ENCODE measurements around the gene SRGAP1.

Gene SRGAP1

DNA sequence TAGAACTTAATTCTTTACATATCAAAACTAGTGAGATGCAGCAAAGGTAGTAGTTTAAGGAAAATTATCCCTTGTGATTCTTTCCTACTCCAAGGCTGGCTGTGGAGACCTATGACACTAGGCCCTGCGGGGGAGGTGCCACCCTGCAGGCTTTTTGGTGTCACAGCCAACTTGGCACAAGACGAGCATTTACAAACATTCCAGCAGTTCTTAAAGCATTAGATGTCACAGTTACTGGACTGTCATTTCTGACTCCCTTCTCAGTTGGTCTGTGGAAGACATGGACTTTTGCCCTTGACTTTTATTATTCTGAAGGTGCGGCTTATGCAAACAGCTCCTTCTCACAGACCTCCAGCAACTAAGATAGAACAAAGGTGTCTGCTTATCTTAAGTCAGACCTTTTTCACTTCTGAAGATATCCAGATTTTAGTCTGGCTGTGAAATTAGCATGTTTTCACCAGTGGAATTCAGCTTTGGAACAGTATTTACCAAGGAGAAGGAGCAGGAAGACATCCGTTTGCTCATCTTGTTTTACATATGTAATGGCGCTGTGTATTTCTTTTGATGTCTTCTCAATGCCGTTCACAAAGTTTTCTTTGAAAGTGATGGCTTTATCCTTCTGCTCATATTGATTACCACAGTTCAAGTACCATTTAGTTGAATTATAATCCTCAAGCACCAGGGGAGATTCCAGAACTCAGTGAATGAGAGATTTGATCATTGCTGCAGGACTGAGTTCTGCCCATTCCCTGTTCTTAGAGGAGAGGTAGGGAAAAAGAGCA, 17.9 kb downstream of the SRGAP1 start:
- H3K4me2 ChIP-seq (ENCODE audit: low read depth, low read length): no peak overlapping the region
- no peaks in the 10 kb centered on the region for H3F3A ChIP-seq (ENCODE audit: insufficient read depth, low read length)
- H3K4me1 ChIP-seq (ENCODE audit: low read length): no peaks in the 10 kb centered on the region
- no peaks in the 10 kb centered on the region for H3K27me3 ChIP-seq (replicated peaks; ENCODE audit: insufficient read depth, low read length)
- no peak overlapping the region for H3K27ac ChIP-seq (ENCODE audit: low read length)
- no peak overlapping the region for H2AFZ ChIP-seq (ENCODE audit: low read length)
- H3K4me3 ChIP-seq (ENCODE audit: low read length): no peak overlapping the region
- no peaks in the 10 kb centered on the region for H3K36me3 ChIP-seq (replicated peaks; ENCODE audit: insufficient read depth, low read length)
- H3K79me2 ChIP-seq (ENCODE audit: low read length): no peaks in the 10 kb centered on the region
- no peaks in the 10 kb centered on the region for H3K9me3 ChIP-seq (replicated peaks; ENCODE audit: insufficient read depth, low read length)
- no peak for DNase-seq
- H3K9me2 ChIP-seq (replicated peaks; ENCODE audit: insufficient read depth, low read length): no peaks in the 10 kb centered on the region
- H3K9ac ChIP-seq (ENCODE audit: low read length): no peak overlapping the region
- H4K20me1 ChIP-seq (ENCODE audit: insufficient read depth, low read length): no peaks in the 10 kb centered on the region
- TF ChIP-seq, protein P1, sequence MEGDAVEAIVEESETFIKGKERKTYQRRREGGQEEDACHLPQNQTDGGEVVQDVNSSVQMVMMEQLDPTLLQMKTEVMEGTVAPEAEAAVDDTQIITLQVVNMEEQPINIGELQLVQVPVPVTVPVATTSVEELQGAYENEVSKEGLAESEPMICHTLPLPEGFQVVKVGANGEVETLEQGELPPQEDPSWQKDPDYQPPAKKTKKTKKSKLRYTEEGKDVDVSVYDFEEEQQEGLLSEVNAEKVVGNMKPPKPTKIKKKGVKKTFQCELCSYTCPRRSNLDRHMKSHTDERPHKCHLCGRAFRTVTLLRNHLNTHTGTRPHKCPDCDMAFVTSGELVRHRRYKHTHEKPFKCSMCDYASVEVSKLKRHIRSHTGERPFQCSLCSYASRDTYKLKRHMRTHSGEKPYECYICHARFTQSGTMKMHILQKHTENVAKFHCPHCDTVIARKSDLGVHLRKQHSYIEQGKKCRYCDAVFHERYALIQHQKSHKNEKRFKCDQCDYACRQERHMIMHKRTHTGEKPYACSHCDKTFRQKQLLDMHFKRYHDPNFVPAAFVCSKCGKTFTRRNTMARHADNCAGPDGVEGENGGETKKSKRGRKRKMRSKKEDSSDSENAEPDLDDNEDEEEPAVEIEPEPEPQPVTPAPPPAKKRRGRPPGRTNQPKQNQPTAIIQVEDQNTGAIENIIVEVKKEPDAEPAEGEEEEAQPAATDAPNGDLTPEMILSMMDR (IDR thresholded peaks at IDR 0.05; ENCODE audit: low read length): no peak
- TF ChIP-seq EZH2phosphoT487 (IDR thresholded peaks at IDR 0.05; ENCODE audit: low read length) (no peak), EZH2 (optimal IDR thresholded peaks at IDR 0.05; ENCODE audit: low read depth, low read length) (no peak)

DNA sequence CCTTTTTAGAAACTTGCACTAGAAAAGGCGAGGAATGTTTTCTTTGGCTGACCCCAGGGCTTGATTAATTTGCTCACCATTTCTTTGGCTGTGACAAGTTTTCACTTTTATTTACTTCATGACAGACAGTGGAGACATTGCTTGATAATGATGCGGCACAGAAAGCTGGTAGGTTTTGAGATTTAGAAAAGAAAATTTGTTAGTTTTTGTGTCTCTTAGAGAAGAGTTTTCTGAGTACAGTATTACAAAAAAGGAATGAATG, 18.4 kb downstream of the SRGAP1 start:
- H4K20me1 ChIP-seq (ENCODE audit: insufficient read depth, low read length): no peaks in the 10 kb centered on the region
- no peaks in the 10 kb centered on the region for H3K4me1 ChIP-seq (ENCODE audit: low read length)
- H3K36me3 ChIP-seq (replicated peaks; ENCODE audit: insufficient read depth, low read length): no peaks in the 10 kb centered on the region
- no peak overlapping the region for H3K27ac ChIP-seq (ENCODE audit: low read length)
- DNase-seq: no peak
- H3K79me2 ChIP-seq (ENCODE audit: low read length): no peaks in the 10 kb centered on the region
- no peaks in the 10 kb centered on the region for H3K9me3 ChIP-seq (replicated peaks; ENCODE audit: insufficient read depth, low read length)
- no peaks in the 10 kb centered on the region for H3F3A ChIP-seq (ENCODE audit: insufficient read depth, low read length)
- H3K27me3 ChIP-seq (replicated peaks; ENCODE audit: insufficient read depth, low read length): no peaks in the 10 kb centered on the region
- H3K4me2 ChIP-seq (ENCODE audit: low read depth, low read length): no peak overlapping the region
- no peak overlapping the region for H2AFZ ChIP-seq (ENCODE audit: low read length)
- TF ChIP-seq EZH2phosphoT487 (IDR thresholded peaks at IDR 0.05; ENCODE audit: low read length) (no peak), EZH2 (optimal IDR thresholded peaks at IDR 0.05; ENCODE audit: low read depth, low read length) (no peak)
- TF ChIP-seq, protein P1 (IDR thresholded peaks at IDR 0.05; ENCODE audit: low read length): no peak
- H3K9ac ChIP-seq (ENCODE audit: low read length): no peak overlapping the region
- H3K4me3 ChIP-seq (ENCODE audit: low read length): no peak overlapping the region
- H3K9me2 ChIP-seq (replicated peaks; ENCODE audit: insufficient read depth, low read length): no peaks in the 10 kb centered on the region

DNA sequence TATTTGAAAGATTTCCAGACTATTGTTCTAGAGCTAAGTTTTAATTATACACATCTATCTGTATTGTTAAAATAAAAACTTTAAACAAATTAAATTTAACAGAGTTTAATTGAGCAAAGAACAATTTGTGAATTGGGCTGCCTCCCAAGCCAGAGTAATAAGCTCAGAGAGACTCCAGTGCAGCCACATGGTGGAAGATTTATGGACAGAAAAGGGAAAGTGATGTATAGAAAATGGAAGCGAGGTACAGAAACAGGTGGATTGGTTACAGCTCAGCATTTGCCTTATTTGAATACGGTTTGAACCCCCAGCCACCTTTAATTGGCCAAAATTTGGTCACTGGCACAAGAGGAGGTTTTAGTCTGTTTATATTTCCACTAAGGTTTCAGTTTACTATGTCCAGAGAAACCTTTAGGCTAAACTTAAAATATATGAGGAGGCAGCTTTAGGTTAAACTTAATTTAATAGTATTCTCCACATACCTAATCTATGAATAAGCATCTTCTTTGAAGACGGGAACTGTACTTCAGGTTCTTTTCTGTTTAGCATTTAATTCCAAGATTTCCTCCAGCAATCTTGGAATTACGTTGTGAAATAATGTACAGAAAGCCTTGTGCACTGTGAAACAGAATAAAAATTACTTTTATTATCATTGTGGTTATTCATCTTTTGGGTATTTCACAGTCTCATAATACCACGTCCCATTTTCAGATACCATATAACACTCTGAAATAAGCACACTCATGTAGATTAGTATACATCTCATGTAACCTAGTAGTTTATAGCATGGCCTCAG, 19.4 kb downstream of the SRGAP1 start:
- DNase-seq: no peak
- Histone ChIP-seq H3K27ac (ENCODE audit: low read length) (no peak overlapping the region), H3K4me1 (ENCODE audit: low read length) (no peaks in the 10 kb centered on the region), H3K79me2 (ENCODE audit: low read length) (no peaks in the 10 kb centered on the region), H3K9me2 (replicated peaks; ENCODE audit: insufficient read depth, low read length) (no peaks in the 10 kb centered on the region), H3K9me3 (replicated peaks; ENCODE audit: insufficient read depth, low read length) (no peaks in the 10 kb centered on the region), H4K20me1 (ENCODE audit: insufficient read depth, low read length) (no peaks in the 10 kb centered on the region), H3K36me3 (replicated peaks; ENCODE audit: insufficient read depth, low read length) (no peaks in the 10 kb centered on the region), H3F3A (ENCODE audit: insufficient read depth, low read length) (no peaks in the 10 kb centered on the region), H3K9ac (ENCODE audit: low read length) (no peak overlapping the region), H3K4me2 (ENCODE audit: low read depth, low read length) (no peak overlapping the region), H3K27me3 (replicated peaks; ENCODE audit: insufficient read depth, low read length) (no peaks in the 10 kb centered on the region), H2AFZ (ENCODE audit: low read length) (no peak overlapping the region), H3K4me3 (ENCODE audit: low read length) (no peak overlapping the region)
- TF ChIP-seq EZH2phosphoT487 (IDR thresholded peaks at IDR 0.05; ENCODE audit: low read length): no peak
- no peak for TF ChIP-seq EZH2 (optimal IDR thresholded peaks at IDR 0.05; ENCODE audit: low read depth, low read length)
- TF ChIP-seq, protein P1 (IDR thresholded peaks at IDR 0.05; ENCODE audit: low read length): no peak
